CD4-positive, alpha-beta T cell treated with Interleukin-2 at 100 ng/mL for 4 hours (primary cell): ENCODE results near the gene MCEE.
"Not testable (repeated sequence)": the region's sequence is repeated elsewhere in the genome, so short reads cannot be mapped to it uniquely, and the experiment has no call there.

Experiments
- DNase-seq: peaks from one replicate; pipeline ENCODE4 v3.0.0-alpha.2; 2020; ENCODE audit warnings: low spot score

MCEE gene

DNA sequence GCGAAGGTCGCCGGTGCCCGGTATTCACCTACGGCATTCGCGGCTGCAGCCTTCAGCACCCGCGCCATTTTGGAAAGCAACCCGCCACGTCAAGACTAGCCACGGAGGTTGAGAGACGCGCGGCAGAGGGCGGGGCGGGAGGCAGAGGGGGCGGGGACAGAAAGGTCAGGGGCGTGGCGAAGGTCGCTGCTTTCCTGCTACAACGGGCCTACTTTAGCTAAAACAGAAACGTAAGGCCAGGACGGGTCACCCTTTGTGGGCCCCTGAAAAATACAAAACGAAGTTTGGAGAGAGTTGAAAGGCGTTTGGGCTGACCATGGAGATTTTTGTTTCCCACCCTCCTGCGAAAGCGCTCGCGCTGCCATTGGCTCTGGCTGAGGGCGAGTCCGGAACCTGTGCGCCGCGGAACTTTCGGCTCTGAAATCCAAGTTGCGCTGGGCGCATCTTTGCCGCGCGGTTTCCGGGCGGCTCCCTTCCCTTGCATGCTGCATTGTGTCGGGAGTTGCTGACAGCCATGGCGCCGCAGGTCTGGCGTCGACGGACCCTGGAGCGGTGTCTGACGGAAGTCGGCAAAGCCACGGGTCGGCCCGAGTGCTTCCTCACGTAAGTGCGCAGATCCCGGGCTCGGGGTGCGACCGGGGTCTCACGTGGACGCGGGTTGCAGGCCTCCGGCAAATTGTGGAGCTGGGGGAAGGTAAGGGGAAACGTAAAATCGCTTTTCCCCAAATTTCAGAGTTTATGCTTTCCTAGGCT, at the start of gene MCEE, which contains the start of gene MPHOSPH10:
TSS of gene MCEE (minus strand) at position 78 of the 753 bp plus-strand sequence. CDS start at position 68, 10 bp downstream.
TSS of gene MPHOSPH10 (plus strand) at position 483 of the 753 bp plus-strand sequence. CDS start at position 515, 32 bp downstream.
- peak; percentile 88 for DNase-seq

DNA sequence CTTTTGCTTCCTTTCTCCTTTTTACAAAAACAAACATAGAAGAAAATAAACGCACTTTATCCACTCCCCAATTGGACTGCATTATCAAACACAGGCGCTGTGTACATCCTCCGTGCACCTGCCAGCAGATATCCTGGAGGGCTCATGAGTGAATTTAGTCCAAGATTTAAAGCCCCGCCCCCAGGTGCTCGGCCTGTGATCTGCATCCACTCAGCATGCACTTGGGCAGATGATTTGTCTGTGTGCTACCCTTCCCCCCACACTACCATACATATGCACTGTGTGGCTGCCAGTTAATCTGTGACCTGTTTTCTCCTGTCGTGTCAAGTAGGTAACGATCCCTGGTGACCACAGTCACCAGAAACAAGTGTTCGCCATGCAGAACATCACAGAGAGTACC, 48.8 kb upstream of the MCEE start:
- not testable (repeated sequence) for DNase-seq

DNA sequence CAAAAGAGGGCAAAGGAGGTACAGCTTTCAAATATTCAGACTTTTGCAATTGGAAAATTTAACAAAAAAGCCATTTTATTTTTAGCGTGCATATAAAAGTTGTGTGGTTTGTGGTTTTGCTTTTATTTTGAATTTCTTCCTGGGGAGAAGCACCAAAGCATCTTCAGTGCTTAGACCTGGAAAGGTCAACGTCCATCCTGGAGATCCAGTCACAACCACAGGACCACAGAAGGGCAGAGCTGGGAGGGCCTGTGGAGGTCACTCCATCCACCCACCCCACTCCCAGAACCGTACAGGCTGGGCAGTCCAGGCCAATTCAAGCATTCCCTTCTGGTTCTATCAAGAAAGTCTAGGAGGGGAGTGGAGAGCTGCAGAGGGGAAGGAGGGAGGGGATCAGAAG, 44.2 kb upstream of the MCEE start:
- DNase-seq, result no peak

DNA sequence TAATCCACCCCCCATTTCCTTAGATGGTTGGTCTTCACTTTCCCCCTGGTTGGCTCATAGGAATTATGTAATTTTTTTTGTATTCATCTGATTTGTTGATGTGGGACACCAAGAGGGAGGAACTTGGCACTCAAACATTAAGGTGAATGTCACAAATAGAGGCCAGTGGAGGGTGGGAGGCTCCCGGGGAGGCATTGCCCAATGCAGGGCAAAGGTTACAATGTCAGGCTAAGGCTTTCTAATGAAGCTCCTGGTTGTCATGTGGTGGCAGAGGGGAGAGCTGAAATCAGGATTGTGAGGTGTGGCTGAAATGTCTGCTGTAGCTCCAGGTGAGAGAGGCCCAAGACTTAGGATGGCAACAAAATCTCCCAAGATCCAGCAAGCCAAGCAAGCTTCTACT, 43.1 kb upstream of the MCEE start:
- no peak for DNase-seq

DNA sequence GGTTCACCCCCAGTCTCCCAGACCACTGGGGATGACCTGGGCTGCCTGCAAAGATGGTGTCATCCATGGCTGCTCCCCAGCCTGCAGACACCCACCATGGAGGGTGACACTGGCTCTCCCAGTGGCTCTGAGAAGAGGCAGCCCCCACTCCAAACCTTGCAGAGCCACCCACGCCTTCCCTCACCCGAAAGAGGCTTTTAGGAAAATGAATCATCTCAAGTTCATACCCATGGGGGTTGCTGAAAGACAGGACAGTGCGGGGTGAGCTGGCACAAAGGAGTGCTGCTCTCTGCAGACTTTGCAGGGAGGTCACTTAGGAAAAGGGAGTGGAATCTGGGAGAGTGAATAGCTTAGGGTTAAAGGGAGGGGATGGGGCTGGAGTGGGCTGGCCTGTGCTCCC, 36.8 kb upstream of the MCEE start:
- no peak for DNase-seq

DNA sequence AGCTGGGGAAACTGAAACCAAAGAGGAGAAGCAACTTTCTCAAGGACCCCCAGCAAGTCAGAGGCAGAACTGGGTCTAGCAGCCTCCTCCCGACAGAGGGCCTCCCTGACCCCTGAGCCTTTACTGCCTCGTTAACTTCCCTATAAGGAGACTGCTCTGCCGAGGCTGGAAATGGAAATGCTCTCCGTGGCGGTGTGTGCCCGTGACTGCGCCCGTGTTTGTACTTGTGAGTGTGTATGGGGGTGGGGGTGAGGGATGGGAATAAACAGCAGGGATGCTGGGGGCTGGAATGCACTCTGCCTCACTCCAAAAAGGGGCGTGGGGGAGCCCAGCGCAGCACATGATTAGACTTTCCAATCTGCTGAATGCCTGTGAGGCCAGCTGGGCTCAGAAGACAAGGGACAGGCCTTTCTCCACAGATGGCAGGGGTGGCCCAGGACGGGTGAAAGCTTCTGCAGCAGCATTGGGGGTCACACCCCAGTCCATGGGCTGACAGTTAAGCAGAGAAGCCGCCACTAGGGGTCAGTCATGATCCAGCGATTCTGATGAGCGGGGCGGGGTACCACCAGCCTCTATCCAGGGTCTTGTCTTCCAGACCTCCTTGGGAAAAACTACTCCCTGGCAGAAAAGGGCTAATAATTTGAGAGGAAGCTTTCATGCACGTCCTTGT, 27.2 kb upstream of the MCEE start:
- peak; percentile 48 for DNase-seq

DNA sequence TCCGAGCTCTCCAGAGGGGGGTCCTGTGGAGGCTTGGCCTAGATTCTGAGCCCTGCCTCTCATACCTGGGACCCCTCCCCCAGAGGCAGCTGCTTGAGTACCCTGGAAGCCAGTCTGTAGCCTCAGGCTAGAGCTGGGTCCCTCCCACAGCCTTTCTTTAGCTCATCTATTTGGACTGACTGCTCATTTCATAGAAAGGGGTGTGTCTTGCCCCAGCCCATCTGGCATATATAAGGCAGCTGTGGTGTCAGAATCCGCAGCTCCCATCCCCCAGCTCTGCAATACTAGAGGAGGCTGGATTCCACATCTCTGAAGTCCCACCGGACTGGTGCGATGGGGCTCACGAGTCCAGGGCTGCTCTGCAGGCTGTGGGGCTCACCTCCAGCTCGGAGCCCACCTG, 26.5 kb upstream of the MCEE start:
- no peak for DNase-seq

GRCh38 chr2:71155846-71156245, 25.8 kb upstream of the MCEE start:
- no peak for DNase-seq

DNA sequence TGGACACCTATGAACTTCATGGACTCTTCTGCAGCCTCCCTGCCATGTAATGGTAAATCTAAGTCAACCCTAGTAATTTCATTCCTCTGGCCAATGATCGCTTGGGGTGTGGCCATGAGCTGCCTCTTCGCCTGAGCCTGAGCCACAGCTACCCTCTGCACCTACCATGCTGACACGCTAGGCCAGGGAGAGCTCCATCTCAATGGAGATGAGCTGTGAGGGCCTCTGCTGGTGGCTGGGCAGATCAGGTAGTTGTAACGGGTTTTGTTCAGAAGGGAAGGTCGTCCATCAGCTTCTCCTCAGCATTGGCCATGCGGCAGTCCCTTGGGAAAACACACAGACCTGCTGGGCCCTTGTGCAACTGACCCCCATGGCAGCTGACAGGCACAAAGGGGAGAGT, 24.8 kb upstream of the MCEE start:
- DNase-seq, result no peak

GRCh38 chr2:71154279-71154678, 24.2 kb upstream of the MCEE start:
- DNase-seq, result no peak

DNA sequence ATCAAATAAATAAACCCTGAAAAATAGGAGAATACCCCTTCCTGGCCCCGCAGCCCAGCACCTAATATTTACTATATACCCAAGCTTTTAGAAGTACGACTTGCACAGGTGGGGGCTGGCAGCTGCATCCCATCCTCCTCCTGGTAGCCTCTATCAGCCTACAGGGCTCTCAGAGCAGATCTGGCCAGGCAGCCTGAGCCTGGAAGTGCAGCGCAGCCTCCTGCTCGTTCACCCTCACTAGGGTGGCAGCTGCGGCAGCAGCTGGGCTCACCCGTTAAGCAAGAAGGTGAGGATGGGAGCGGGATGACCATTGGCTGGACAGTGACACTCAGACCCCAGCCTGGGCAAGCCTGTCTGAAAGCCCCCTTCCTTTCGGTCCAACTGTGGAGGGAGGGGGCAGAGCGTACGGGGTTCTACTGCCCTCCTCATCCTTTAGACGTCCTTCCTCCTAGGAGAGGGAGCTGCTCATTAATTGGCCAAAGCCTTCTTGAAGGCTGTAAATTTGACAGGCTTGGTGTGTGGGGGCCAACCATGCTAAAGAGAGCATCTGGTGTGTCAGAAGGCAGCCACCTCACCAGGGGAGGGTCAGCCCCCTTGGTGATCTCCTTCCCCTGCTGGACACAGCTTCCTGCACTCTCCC, 23.7 kb upstream of the MCEE start:
- DNase-seq, result no peak

DNA sequence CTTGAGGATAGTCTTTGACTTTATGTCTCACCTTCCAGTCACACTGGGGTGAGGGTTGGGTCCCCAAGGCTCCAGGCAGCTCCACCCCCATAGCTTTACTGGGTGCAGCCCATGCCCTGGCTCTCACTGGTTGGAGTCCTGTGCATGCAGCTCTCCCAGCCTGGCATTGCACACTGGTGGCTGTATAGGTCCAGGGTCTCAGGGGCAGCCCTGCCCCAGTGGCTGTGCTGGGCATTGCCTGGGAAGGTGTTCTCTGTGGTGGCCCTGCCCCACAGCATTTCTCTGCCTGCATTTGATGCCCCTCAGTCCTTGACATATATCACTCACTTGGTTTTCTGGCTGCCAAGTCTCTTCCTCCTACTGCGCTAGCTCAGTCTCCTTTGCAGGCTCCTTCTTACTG, 21.6 kb upstream of the MCEE start:
- DNase-seq, result no peak

DNA sequence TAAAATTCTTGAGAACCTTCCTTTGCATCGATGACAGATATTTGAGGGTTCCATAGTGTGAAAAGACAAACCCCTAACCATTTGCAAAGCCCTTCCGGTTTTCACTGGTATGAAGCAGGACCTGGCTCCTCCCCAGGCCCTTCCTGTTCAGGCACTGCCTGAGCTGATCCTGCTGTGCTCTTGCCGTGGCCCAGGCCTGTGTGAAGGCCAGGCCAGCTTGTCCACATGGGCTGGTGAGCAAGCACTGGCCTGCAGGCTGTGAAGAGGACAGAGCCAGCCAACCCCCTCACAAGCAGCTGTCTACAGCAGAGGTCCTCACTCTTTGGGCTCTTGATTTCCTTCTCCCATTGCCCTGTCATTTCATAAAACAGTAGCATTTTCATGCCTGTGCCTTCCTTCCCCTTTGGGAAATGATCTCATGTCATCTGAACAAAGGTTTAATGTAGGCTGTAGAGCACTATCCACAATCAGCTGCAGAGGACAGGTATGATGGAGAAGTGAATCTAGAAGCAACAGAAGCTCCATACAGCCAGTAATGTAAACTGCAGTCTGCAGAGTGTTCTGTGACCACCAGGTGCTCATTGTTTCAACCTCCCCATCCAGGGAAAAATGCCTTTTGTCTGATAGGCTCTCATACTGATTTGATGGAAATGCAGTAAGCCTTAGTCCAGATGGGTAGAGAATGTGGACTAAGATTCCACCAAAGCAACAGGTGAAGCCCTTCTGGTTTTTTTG, 20.2 kb upstream of the MCEE start:
- DNase-seq, result no peak

DNA sequence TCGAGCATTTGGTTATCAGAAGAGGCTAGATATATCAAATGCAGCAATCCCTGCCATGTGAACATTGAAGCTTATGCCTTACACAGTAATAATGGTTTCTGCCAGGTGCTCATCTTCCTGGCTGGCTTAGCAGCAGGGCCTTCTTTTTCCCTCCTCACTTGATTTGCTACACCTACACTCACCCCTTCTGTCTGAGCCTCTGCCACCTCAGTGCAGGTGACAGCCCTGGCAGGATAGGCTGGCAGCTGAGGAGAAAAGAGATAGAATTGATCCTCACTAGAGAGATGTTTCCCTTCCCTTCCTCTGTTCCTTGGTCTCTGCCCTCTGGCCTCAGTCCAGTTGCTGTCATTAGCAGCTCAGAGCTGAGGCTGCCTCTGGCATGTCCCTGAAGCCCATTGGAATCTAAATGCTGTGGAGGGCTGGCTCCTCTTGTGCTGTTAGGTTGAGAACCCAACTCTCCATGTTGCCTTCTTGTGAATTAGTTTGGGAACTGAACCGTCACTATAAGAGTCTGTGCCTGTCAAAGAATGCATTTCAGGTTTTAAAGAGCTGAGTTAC, 18.6 kb upstream of the MCEE start:
- DNase-seq, result no peak

DNA sequence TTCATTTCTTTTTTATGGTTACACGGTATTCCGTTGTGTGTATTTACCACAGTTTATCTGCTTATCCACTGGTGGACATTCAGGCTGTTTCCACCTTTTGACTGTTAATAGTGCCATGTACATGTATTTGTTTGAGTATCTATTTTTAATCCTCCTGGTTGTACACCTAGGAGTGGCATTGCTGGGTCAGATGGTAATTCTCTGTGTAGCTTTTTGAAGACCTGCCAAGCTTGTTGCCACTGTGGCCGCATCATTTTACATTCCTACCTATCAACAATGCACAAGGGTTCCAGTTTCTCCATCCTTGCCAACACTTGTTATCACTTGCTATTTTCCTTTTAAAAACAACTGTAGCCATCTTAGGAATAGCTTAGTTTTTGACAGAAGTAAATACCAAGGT, 13.8 kb upstream of the MCEE start:
- DNase-seq, result no peak

DNA sequence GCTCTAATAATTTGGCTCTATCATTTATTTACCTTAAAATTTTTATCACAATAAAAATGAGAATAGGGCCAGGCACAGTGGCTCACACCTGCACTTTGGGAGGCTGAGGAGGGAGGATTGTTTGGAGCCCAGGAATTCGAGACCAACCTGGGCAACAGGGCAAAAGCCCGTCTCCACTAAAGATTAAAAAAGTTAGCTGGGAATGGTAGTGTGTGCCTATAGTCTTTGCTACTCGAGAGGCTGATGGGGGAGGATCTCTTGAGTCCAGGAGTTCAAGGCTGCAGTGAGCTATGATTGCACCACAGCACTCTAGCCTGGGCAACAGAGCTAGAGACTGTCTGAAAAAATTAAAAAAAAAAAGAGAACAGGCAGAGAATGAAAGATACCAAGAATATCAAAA, 6.1 kb upstream of the MCEE start:
- DNase-seq, result no peak

- no peak for DNase-seq
Observed at GRCh38 chr2:71133603-71134002, 3.6 kb upstream of the MCEE start.

GRCh38 chr2:71131387-71132166, 1.5 kb upstream of the MCEE start:
- DNase-seq, result not testable (repeated sequence)

- DNase-seq, result peak; percentile 16
Observed at GRCh38 chr2:71130905-71131244, 846 bp upstream of the MCEE start.

GRCh38 chr2:71129902-71130151, 202 bp downstream of the MCEE start:
- no peak for DNase-seq

- DNase-seq, result no peak
Observed at GRCh38 chr2:71129114-71129901, 721 bp downstream of the MCEE start.
